ENCODE results near the gene GPR143.

DNA sequence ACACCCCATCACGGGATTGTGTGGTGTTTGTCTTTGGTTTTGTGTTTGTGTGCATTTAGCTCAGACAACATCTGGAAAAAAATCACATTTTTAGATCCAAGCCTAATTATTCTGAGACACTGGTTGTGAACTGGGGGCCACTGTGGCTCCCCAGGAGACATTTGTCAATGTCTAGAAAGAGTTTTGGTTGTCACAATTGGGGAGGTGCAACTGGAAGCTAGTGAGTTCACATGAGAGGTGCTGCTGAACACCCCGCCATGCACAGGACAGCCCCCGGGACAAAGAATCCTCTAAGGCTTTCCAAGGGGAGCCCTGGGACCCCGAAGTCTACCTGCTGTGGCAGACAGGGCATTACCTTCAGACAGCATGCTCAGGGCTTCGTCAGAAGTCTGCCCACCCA lies 26.5 kb downstream of the GPR143 start:
- TF ChIP-seq, protein P1, sequence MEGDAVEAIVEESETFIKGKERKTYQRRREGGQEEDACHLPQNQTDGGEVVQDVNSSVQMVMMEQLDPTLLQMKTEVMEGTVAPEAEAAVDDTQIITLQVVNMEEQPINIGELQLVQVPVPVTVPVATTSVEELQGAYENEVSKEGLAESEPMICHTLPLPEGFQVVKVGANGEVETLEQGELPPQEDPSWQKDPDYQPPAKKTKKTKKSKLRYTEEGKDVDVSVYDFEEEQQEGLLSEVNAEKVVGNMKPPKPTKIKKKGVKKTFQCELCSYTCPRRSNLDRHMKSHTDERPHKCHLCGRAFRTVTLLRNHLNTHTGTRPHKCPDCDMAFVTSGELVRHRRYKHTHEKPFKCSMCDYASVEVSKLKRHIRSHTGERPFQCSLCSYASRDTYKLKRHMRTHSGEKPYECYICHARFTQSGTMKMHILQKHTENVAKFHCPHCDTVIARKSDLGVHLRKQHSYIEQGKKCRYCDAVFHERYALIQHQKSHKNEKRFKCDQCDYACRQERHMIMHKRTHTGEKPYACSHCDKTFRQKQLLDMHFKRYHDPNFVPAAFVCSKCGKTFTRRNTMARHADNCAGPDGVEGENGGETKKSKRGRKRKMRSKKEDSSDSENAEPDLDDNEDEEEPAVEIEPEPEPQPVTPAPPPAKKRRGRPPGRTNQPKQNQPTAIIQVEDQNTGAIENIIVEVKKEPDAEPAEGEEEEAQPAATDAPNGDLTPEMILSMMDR (conservative IDR thresholded peaks at IDR 0.05; ENCODE audit: low read depth, low read length): no peak
- TF ChIP-seq EZH2 (IDR thresholded peaks at IDR 0.05; ENCODE audit: borderline replicate concordance, low read depth, low read length, poor library complexity, severe bottlenecking): no peak

Measured in A673 (cell line).